ENCODE measurements around the gene SEC14L1.
"Not testable (repeated sequence)": the region's sequence is repeated elsewhere in the genome, so short reads cannot be mapped to it uniquely, and the experiment has no call there.

The SEC14L1 gene

GRCh38 chr17:77140878-77141767 is at the start of gene SEC14L1:
Gene SEC14L1 (plus strand): TSS chr17:77140969. CDS start chr17:77143597, 2,628 bp downstream.
- DNase-seq = peak; percentile 22

- DNase-seq = no peak
Measured at GRCh38 chr17:77092025-77092424, 48.7 kb upstream of the SEC14L1 start.

- DNase-seq = no peak
Measured at GRCh38 chr17:77095461-77095860, 45.3 kb upstream of the SEC14L1 start.

GRCh38 chr17:77096570-77097214 is 44.1 kb upstream of the SEC14L1 start:
- DNase-seq = peak; percentile 16

- no peak for DNase-seq
Measured at GRCh38 chr17:77097631-77098180, 43.1 kb upstream of the SEC14L1 start.

- no peak for DNase-seq
Measured at GRCh38 chr17:77098884-77099545, 41.8 kb upstream of the SEC14L1 start.

- no peak for DNase-seq
Measured at GRCh38 chr17:77099997-77100396, 40.8 kb upstream of the SEC14L1 start.

- DNase-seq = no peak
Measured at GRCh38 chr17:77101521-77102410, 39.0 kb upstream of the SEC14L1 start.

GRCh38 chr17:77102411-77103134 is 38.2 kb upstream of the SEC14L1 start:
- not testable (repeated sequence) for DNase-seq

- no peak for DNase-seq
Measured at GRCh38 chr17:77105706-77106105, 35.1 kb upstream of the SEC14L1 start.

- DNase-seq = peak; percentile 7
Measured at GRCh38 chr17:77106874-77107358, 33.9 kb upstream of the SEC14L1 start.

GRCh38 chr17:77107506-77108433 is 33.0 kb upstream of the SEC14L1 start:
- DNase-seq = no peak

GRCh38 chr17:77109159-77109759 is 31.5 kb upstream of the SEC14L1 start:
- no peak for DNase-seq

- DNase-seq = no peak
Measured at GRCh38 chr17:77109764-77110359, 30.9 kb upstream of the SEC14L1 start.

- not testable (repeated sequence) for DNase-seq
Measured at GRCh38 chr17:77111165-77111933, 29.4 kb upstream of the SEC14L1 start.

- no peak for DNase-seq
Measured at GRCh38 chr17:77111934-77112296, 28.9 kb upstream of the SEC14L1 start.

- DNase-seq = no peak
Measured at GRCh38 chr17:77115510-77115909, 25.3 kb upstream of the SEC14L1 start.

GRCh38 chr17:77115947-77116346 is 24.8 kb upstream of the SEC14L1 start:
- DNase-seq = no peak
